Measurements from ENCODE around the gene PSMB3.

PSMB3 gene

DNA sequence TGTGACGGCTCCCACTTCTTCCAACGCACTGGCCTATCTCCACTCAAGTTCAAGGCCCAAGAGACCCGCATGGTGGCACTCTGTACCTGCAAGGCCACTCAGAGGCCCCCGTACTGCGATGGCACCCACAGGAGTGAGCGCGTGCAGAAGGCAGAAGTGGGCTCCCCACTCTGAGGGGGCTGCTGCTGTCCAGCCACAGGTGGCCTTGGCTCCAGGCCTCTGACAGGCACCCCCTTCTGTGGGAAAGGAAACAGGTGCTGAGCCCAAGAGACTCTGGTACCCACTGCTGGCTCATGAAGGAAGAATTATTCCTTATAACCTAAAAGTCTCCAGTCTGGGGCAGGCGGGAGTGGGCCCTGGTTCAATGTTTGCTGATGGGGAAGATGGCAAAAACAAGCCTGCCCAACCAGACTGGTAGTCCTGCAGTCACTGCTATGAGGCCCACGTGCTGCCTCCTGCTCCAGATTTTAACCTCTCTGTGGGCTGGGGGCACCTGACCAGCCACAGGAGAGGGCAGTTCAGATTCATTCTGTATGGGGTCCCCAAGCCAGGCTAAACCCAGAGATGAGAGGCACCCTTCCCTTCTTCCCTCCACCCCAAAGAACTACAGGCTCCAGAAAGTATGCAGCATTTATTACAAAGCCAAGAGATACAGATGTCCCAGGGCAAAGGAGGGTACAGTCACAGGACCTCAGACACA, 19.1 kb upstream of the PSMB3 start:
- no peak overlapping the region for H3K4me3 ChIP-seq (ENCODE audit: low read depth, low read length)

DNA sequence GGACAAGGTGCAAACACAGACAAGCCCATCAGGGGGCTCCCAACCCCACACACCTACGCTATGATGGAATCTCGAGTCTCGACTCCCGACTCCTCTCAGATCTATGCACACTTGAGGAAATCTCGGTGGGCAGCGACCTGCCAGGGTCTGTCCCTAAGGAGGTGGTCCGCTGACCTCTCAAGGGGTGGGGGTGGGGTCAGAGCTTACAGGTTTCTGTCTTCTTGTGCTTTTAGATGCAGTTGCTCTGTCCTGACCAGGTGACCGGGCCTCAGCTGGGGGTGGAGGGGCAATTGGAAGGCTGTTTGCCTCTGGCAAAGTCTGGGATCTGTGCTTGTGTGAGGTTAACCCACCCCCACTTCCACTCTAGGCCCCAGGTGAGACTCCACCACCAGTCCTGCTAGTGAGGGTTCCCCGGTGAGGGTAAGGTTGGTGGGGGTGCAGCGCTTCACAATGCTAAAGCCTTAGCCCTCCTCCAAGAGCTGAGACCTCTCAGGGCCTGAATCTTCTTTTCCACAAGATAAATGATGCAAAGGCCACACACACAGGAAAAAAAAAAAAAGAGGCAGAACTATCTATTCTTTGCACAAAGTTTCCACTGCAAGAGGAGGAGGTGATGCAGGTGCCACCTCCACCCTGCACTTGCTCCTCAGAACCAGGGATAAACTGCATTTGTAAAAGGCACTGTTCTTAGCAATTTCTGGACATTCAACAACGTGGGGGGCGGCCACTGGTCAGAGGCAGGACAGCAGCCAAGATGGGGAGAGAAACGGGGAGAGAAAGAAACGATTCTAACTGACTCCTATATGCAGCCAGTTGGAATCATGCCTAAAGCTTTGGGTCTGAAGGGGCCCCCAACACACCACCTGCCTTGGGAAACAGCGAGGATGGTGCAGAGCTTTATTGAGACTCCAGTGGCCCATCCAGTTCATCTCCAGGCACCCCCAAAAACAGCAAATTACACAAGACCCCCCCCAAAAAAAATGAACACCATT, 18.3 kb upstream of the PSMB3 start:
- no peak overlapping the region for H3K4me3 ChIP-seq (ENCODE audit: low read depth, low read length)

DNA sequence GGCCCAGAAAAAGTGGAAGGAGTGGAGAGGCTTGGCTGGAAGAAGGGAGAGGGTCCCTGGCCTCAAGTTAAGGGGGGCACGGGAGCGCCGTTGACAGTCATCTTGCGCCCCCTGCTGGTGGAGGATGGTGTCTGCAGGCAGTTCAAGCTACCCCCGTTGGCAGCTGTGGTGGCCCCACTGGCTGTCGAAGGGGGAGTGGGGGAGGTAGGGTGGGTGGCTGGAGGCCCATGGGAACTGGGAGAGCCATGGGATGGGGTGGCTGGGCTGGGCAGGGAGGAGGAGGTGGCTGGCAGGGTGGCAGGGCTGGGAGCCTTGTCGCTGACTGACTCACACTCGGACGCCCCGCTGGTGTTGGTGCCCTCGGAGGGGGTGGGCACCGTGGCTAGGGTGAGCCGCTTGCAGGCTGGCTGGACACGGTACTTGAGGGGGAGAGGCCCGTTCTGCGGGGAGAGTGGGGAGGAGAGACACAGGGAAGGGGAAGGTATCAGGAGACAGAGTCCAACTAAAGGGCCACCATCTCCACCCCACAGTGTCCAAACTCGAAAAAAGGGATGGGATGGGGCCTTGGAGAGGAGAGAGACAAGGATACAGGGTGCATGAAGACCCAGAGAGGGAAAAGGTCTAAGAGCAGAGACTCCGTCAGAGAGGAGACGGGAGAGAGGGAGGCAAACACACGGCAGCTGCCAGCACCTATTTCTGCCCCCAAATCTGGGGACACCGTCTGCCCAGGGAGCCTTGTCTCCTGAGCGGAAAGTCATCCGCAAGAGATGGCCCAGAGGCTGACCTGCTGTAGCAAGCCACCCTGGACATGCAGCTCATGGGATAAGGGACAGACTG, 17.2 kb upstream of the PSMB3 start:
- no peak overlapping the region for H3K4me3 ChIP-seq (ENCODE audit: low read depth, low read length)

DNA sequence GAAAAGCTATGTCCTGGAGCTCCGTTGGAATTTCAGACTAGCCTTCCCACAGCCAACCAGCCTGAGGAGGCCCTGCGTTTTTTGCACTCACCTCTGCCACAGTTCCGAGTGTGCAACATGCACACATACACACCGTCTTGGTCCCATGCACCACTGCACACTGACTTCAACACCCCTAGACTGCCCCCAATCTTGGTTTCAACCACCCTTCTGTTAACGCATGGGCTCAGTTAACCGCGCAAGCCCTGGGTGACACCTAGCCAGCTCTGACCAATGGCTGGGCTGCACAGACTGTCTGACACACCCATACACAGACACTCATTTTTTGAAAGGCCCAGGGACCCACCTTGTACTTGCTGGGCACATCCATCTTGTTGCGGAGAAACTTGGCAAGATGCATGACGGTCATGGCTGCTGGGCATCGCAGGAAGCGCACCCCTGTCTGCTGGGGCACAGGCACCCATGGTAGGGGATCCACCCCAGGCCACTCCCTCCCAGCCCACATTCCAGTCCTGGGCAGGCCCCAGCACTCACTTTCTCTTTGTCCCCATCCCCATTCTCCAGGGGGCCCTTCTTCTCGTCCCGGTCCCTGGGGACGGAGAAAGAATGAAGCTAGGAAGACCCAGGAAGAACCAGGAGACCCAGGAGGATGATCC, 14.4 kb upstream of the PSMB3 start:
- H3K4me3 ChIP-seq (ENCODE audit: low read depth, low read length), result no peak overlapping the region

DNA sequence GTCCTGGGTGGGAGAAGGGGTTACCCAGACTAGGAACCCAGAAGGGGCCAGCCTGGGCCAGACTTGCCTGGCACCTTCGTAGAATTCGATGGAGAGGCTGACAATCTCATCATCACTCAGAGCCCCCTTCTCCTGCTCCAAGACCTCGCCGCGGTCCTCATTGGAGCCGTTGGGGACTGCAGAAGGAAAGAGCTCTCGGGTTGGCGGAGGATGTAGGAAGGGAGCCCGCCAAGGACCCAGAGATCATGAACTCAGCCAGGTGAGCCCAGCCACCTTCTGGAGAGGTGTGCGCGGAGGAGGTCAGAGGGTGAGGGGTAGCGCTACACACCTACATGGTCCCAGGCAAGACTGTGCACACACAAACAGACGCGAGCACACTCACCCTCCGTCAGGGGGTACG, 13.9 kb upstream of the PSMB3 start:
- no peak overlapping the region for H3K4me3 ChIP-seq (ENCODE audit: low read depth, low read length)

DNA sequence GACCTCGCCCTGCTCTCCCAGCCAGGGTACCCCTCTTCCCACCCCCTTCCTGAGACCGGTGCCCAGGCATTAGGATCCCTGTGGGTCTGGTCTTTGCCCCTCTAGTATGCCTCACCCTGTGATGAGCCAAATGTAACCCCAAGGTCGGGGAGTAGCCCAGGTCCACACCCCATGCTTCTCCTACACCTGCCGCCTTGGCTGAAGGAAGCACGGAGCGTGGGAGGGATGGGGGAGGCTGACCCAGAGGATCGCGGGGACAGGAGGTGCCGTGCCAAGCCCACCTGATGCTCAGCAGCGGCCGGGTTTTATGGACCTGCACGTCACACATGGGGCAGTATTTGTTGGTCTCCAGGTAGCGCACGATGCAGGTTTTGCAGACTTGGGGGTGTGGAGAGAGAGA, 13.2 kb upstream of the PSMB3 start:
- H3K4me3 ChIP-seq (ENCODE audit: low read depth, low read length), result no peak overlapping the region

DNA sequence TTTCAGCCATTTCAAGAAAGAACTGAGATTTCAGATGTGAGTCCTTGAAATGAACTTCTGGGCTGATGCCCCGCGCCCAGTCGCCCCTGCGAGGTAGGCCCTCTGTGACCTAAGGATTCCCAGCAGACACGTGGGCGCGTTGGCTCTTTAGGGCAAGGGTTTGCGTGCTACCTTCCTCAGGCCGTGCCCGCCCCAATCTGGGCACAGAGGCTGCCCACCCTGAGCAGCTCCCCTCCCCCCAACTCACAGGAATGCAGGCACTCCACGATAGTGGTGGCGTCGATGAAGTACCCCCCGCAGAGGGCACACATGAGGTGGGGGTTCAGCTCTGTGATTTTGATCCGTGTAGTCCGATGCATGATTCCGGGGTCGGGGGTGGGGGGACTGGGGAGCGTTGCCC, 12.5 kb upstream of the PSMB3 start:
- H3K4me3 ChIP-seq (ENCODE audit: low read depth, low read length), result no peak overlapping the region

DNA sequence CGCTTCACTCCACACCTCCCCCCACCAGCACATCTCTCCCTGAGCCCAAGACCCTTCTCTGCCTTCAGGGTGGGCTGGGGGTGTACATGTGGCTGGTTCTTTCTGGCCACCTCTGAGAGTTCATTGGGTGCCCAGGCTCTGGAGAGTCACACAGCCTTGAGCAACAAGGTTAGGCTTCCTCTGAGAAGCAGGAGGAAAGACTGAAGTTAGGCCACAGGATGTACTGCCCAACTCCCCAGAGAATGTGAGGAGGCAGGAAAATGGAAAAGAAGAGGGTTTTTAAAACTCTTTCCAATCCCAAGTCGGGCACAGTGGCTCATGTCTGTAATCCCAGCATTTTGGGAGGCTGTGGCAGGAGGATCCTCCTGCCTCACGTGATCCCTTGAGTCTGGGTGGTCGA, 11.7 kb upstream of the PSMB3 start:
- H3K4me3 ChIP-seq (ENCODE audit: low read depth, low read length), result no peak overlapping the region

DNA sequence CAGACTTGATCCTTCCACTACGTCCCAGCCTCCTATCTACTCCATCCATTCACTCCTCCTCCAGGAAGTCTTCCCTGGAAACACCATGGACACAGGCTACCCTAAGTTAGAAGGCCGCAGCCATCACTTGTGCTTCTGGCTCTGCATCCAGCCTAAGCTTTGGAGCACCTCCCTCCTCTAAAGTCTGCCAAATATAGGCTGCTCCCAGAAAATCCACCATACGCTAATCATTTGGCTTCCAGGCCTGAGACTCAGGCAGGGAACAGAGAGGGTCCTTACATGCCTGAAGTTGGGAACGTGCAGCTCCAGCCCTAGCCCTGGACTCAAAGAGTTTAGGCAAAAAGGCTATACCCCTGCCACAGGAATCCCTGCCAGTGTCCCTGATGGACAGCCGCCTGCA, 11.1 kb upstream of the PSMB3 start:
- no peak overlapping the region for H3K4me3 ChIP-seq (ENCODE audit: low read depth, low read length)

DNA sequence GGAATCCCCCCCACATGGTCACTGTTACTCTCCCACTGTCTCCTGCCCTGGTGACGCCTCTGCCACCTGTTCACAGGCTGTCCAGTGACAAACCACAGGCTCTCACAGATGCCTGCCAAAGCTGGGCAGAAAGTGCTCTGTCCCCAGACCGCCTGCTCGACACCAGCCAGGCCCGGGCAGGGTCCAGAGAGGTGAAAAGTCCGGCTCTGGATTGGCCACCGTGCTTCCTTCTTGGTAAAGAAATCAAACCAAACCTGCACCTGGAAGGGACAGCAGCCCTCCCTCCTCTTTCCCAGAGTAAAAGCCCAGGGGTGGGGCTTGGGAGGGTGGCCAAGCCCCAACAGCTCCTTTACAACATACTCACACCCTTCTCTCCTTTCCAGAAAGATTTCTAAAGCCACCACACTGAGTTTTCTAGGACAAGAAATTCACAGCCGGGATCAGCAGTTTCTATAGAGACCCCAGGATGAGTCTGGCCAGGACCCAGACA, 10.6 kb upstream of the PSMB3 start:
- no peak overlapping the region for H3K4me3 ChIP-seq (ENCODE audit: low read depth, low read length)

DNA sequence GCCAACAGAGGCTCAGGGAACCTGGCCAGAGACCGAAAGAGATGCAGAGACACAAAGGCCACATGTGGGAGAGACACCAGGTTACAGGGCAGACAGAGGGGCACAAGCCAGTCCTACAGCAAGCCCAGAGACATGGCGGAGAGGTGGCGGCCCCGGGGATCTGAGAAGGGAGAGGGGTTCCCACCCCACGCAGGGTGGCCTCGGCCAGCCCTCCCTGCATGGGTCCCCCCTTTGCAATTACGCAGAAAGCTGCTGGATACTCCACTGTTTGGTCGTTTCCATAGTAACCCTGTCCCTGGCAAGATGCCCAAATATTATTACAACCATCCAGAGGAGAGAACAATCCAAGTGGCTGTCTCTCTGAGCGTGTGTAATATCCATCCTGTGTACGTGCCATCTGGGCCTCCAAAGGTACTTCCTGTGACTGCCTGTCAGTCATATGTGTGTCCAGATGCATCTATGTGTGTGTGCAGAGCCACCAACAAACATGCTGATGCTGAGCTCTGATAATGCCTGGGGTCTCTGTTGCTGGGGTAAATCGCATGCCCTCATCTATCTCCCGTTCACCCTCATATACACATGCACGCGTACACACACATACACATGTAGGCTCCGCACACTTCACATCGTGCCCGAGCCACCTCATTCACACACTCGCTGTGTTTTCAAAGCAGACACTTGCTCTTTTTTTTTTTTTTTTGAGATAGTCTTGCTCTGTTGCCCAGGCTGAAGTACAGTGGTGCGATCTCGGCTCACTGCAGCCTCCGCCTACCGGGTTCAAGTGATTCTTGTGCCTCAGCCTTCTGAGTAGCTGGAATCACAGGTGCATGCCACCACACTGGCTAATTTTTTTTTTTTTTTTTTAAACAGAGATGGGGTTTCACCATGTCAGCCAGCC, 9.9 kb upstream of the PSMB3 start:
- no peak overlapping the region for H3K4me3 ChIP-seq (ENCODE audit: low read depth, low read length)

DNA sequence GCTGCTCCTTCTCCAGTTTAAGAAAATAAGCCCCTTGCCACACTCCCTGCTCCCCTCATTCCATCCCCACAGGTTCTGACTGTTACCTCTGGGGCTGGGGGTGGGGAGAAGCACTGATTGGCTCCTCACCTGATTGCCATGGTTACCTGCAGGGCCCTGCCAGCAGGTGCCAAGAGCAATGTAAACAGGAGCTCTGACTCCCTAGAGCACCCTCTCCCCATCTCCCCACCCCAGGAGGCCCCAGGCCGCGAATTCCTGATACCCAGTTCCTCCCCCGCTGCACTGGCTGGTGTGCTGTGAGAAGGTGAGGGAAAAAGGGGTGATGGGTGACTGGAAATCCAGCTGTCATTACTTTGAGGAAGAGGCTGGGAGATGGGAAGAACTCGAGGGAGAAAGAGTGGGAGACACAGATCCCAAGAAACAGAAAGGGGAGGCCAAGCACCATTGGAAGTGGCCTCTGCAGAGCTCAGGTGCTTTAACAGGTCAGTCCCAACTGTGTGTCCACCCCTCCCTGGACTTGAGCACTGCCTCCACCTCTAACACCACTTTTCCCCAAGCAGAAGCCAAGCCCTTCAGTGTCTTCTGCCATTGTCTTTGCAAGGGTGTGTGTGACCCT, 8.9 kb upstream of the PSMB3 start:
- H3K4me3 ChIP-seq (ENCODE audit: low read depth, low read length), result no peak overlapping the region

DNA sequence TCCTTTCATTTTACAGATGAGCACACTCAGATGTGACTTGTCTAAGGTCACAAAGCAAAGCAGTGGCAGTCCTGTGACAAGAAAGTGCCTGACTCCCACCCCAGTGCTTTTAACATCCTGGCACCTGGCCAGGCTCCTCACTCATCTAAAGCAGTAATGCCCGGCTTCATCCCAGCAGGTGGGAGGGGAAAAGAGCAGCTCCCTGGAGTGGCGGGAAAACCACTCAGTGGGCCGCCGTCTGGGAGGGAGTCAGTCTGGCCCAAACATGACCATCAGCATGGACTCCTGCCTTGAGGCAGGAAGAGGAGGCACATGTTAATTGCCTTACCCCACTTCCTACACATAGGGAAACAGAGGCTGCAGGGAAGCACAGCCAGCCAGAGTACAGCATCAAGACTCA, 7.0 kb upstream of the PSMB3 start:
- H3K4me3 ChIP-seq (ENCODE audit: low read depth, low read length), result no peak overlapping the region

DNA sequence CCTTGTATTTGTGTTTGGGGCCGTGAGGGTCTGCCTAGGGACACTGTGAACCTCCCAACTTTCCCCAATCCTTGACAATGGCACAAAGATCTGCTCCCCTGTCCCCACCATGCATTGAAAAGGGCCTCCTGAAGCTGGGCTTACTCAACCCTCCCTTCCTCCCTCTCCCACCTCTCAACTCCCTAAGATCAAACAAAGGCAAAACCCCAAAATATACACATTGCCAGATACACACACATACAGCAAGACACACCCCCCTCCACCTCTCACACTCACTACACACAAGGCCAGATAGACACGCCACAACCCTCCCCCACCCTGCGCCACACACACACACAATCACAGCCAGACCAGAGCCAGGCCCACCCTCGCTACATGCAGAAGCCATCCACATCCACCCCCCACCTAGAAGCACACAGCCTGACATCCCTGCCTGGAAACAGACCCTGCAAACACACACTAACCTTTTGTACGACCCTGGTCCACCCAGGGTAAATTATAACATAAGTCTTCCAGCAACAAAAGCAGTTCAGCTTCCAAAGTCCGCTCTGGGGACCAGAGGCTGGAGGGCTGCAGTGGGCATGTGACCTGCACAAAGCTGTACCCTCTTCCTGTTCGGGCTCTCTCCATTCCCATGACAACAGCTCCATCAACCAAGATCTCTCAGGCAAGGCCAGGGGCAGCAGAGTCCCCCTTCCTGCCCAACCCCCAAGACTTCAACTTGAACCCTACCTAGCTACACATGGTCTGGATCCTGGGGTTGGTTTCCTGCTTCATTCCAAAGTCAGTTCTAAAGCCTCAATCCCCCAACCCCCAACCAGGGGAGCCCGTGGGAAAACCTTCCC, 6.3 kb upstream of the PSMB3 start:
- H3K4me3 ChIP-seq (ENCODE audit: low read depth, low read length), result peak overlapping the region; percentile 85

DNA sequence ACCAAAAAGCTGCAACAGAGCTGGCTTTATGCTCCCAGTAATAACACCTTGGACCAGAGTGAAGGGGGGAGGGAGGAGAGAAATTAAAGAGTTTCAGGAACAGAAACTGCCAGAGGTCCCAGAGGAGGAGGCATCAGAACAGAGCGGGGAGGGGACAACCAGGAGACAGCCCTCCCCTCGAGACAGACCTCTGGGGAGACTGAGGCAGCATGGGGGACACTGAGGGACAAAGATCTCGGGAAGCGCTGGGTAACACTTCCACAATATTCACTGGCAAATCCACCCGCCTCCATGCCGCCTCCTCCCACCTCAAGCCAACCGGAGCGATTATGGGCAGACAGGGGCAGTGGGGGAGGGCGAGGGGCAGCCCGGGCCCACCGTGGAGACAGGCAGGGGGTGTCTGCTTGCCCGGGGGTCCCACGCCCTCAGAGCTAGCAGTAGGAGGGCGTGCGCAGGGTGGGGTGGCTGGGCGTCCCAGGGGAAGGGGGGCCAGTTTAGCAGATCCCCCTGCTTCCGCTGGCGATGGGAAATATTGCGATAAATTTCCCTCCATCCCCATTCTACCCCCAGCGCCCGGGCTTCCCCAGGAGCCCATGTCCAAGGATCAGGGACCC, 5.6 kb upstream of the PSMB3 start:
- peak overlapping the region; percentile 85 for H3K4me3 ChIP-seq (ENCODE audit: low read depth, low read length)

DNA sequence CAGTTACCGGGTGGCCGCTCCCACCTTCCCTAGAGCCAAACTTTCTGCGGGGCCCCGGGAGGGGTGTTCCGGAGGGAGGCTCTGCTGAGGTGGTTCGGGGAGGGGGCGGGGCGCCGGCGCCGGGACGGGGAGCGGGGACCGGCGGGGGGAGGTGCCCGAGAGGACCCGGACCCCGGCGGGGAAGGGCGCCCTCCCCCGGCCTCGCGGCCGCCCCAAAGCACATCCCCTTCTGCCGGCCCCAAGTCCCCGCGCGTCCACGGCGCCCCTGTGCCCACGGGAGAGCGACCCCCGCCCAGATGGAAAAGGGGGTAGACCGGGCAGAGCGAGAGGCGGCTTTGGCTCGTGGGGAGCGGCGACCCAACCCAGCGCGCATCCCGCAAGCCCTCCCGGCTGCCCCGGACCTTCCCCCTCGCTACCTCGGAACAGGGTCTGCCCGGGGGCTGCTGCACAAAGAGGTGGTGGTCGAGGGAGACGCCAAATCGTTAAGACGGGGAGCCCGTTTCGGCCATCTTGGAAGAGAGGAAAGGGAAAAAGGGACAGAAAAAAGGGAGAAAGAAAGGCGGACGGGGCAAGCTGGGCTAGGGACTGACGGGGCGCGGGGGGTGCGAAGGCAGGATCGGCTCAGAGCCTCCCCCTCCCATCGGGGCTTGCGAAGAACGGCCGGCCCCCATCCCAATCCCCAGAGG, 4.9 kb upstream of the PSMB3 start:
- peak overlapping the region; percentile 85 for H3K4me3 ChIP-seq (ENCODE audit: low read depth, low read length)

DNA sequence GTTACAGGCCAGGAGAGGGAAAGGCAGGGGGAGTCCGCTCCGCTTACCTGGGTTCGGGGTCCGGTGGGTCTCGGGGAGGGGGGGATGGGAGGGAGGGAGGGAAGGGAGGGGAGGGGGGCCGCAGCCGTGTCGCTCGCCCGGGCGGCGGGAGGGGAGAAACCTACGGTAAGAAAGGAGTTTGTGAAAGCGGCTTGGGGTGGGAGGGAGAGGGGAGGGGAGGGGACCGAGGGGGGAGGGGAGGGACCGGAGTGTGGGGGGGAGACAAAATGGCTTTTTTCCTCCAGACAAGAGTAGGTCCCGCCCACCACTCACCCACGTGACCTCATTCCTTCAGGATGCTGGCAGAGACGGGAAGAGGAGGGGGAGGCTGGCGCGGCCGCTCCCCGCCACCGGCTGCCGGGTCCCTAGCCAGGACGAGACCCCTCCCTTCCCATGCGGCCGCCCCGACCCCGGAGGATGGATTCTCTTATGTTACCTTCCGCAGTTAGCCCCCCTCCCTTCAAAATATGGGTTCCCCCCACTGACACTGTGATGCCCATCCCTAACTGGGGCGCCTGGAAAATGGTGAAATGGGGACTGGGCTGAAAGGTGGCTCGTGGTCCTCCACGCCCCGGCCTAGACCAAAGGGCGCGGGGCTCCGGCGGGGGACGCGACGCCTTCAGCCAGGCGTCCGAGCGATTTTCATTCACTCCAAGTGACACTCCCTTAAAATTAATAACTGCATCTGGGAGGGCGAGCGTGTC, 4.2 kb upstream of the PSMB3 start, which contains the start of gene PCGF2:
Gene PCGF2 (minus strand): TSS at position 188 of the 743 bp plus-strand sequence. CDS start 7,934 bp downstream, outside the sequence.
- H3K4me3 ChIP-seq (ENCODE audit: low read depth, low read length), result peak within 1 kb of the TSS; percentile 85

All from iPS-11a (cell line).